HL-60/S4 (cell line): ENCODE data around the gene CNTNAP2.

Source experiments
- in situ Hi-C: fragments of 300-500 bp; cut with MboI; formaldehyde crosslinking; loops from 2 replicates; pipeline ENCODE4 v1.14.3; 2022; ENCODE audit warnings: low sequenced_read_pairs

The CNTNAP2 gene

DNA sequence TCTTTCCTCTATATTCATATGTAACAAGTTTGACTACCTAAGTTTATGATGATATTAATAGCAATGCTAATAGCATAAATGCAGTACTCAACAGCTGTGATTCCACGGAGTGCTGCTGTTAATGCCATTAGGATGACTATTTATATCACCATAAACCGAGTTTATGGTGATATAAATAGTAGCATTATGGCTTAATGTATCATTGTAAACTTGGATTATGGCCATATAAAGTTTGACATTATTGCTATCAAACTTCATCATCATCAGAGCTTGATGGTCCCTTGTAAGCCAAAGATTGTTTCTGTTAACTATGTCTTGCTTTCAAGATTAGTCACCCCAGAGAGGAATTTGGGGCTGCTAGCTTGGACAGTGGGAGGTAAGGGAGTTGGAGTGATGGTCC is 1861.6 kb downstream of the CNTNAP2 start:
- in situ Hi-C loops, result no loop called here

DNA sequence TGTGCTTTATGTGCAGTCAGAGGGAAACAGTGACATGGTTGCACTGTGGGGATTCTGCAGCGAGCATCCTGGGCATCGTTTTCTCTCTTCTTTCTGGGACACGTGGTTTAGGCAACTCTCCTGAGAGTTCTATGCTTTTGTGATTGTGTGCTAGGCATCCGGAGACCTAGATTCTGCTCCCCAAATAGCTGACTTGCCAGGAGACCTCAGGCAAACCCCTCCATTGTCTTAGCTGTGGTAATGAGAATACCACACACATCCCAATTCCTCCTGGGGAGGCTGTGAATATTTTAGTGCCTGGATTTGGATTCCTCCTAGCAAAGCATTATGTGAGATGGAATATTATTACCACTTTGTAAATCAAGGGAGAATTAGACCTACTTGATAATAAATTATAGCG is 1862.0 kb downstream of the CNTNAP2 start:
- in situ Hi-C loops, result no loop called here

DNA sequence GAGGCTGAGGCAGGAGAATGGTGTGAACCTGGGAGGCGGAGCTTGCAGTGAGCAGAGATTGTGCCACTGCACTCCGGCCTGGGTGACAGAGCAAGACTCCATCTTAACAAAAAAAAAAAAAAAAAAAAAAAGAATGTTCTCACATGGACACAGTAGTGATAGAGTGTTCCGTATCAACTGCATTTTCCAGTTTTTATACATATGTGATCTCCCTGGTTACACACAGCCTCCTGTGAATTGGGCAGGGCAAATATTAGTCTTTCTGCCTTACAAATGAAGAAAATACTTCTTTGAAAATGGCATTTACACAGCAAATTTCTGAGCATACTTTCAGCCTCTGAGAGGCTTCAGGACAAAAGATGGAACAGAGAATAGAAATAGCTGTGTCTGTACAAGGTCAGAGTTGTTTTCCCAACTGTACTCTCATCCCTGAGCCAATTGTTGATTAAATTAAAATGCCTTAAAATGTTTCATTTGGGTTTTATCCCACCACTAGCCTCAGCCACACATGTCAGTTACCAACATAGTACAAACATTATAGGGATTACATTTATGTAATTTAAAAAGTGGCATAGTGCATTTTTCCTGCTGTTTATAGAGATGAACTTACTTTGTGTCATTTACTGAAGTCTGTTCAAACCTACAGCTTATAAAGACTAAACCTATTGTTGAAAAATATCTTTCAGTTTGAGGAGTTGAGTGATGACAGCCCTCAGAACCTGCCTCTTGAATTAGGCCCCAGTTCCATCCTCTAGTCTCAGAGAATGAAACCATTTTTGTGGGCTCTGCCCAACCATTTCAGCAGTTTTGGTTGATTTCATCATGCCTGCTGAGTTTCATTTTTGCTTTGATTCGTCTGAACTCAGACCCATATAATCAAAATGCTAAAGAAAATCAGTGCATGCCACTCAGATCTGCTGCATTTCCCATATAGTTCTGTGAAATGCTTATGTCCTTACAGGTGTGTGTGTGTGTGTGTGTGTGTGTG is 1864.5 kb downstream of the CNTNAP2 start:
- in situ Hi-C loops, result no loop called here

DNA sequence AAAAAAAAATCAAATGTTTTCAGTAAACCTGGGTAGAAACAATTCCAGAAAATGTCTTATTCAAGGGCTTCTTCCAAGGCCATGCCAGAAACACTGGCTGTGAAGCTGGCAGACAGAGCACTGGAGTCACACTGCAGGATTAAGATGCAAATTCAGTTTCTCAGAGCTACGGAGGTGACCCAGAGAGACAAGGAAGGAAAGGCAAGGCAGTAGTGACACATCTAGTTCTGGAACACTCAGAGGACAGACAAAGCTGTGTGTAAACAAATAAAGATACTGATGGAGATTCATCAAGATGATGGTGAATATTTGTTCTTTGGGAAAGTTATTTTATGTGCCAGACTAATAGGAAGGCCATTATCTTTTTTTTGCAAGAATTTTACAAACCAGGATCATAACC is 1865.7 kb downstream of the CNTNAP2 start:
- in situ Hi-C loops, result no loop called here

DNA sequence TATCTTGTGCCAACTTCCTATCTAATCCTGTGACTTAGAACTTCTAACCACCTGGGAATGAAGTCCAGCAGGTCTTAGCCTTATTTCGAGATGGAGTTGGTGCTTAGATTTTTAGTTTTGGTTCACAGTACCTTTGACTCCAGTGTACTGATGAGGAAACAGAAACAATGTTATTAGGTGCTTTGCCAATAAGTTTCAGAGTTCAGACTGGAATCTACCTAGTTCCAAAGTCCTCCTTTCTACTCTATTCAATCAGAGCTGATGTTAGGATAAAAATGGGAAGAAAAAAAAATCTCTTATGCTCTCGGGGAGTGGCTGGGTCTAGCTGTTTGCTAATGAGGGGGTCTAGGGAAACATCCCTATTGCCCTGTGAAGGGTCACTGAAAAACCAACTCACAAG is 1867.7 kb downstream of the CNTNAP2 start:
- in situ Hi-C loops, result no loop called here

DNA sequence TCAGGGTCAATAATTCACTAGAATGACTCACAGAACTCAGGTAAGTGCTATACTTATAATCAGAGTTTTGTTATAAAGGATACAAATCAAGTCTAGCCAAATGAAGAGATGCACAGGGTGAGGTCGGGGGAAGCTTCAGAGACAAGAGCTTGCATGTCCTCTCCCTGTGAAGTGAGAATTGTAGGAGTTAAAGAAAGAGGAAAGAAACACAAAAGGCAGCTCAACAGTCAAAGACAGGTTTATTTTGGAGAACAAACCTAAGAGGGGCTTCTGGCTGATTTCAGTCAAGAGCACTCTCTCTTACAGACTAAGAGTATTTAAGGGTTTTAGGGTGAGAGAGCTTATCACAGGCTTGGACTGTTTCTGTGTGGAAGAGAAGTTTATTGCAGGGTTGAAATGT is 1873.5 kb downstream of the CNTNAP2 start:
- in situ Hi-C loops, result no loop called here

DNA sequence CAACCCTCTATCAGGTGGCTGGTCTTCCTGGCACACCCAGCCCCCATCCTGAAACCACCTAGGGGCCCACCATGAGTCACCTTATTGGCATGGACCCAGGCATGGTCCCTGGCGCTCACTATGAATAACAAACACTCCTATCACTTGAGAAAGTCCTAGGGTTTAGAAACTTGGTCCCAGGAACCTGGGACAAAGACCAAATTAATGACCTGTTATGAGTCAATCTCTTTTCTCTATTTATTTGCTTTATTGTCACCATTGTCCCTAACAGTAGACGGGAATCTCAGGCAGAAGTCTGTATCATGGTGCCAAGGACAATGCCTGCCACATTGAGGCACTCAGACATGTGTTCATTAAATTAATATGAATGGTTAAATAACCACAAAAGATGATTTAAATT is 1874.3 kb downstream of the CNTNAP2 start:
- in situ Hi-C loops, result no loop called here

DNA sequence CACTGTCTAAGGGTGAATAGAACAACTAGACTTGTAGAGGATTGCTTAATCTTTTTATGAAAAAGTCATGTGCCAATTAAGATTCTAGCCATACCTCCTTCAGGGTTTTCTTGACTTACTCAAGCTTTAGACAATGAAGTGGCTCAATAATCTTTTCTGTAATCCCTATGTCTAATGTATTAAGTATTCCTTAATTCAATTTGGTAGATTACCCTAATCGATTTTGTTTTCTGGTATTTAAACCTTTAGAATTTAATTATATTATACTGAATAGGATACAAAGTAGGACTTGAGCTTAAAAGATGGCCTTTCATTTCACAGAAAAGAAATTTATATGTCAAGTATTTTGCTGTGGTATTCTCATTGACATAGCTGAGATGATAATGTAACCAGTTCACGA is 1876.1 kb downstream of the CNTNAP2 start:
- in situ Hi-C loops, result no loop called here

DNA sequence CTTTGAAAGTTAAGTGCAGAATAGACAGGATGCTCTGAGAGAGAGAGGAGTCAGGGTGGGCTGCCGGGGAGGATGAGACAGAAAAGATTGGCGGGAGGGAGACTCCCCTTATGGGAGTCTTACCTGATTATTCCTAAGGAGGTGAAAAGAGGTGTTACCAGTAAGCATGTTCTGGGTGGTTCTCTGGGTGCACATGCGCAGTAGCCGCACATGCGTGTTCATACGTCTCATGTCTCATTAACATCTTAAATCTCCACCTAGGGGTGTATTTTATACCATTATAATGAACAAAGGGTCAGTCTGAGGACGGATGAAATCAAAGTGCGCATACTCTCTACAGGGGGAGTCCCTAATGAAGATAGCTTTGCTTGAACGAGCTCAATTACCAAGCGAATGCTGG is 1881.0 kb downstream of the CNTNAP2 start:
- in situ Hi-C loops, result no loop called here

DNA sequence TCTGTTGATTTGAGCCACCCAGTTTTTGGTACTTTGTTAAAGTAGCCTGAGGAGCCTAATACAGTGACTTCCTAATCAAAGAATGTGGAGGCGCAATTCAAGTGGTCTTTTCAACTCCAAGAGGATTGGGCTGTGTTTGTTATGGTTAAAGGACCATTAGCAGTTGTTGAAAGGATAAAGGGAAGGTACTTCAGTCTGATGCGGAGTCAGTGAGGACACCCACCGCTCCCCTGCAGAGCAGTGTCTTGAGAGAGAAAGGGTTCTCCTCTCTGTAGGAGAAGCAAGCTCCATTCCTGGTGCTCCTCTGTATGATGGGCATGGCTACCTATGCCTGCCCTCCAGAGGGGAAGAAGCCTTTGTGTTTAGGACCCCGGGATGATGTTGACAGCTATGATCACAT is 1883.4 kb downstream of the CNTNAP2 start:
- in situ Hi-C loops, result no loop called here

DNA sequence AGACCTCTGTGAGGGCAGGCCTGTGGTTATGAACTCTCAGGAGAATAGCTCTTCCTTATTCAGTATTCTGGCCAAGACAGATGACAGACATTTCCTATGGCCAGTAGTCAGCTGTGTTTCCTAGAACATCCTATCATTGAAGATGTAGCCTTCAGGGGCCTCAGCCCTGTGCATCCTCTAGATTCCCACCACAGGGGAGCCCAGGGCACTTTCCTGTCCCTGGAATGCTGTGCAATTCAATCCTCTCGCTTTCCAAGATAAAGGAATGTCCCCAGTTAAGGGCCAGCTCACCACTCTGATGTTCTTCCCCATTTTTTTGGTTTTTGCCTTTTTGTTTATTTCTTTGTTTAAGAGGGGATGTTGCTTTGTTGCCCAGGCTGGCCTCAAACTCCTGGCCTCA is 1895.2 kb downstream of the CNTNAP2 start:
- in situ Hi-C loops, result no loop called here

DNA sequence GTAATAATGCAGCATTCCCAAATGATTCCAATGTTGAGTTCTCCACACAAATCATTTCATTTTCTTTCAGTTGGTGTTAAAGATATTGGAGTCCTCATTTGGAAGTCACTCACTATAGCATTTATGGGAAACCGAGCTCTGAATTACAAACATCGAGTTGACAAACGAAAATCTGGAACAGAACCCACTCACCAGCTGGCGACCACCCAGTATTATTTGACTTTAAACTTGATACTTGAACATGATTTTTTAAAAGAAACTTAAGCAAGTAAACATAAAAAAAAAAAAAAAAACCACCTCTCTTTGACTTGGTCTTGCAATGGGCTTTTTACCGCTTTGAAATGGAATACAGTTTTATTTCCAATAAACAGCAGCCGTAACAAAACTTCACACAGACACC is 1897.4 kb downstream of the CNTNAP2 start:
- in situ Hi-C loops, result no loop called here

DNA sequence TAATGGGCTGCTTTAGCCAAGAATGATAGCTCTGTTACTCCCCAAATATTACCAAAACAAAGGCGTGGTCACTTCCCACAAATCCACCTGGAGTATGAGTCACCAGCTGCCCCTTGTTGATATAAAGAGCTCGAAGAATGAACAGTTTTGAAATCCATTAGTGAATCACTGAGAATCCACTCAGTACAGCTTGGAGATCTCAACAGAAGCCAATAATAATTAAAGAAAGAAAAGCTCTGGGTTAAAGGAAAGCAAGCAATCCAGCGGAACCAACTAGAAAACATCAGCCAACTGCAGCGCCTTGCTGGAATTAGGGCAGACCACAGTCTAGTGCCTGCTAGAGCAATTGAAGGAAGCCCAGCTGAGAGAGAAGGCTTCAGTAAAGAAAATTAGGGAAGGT is 1897.9 kb downstream of the CNTNAP2 start:
- in situ Hi-C loops, result no loop called here

DNA sequence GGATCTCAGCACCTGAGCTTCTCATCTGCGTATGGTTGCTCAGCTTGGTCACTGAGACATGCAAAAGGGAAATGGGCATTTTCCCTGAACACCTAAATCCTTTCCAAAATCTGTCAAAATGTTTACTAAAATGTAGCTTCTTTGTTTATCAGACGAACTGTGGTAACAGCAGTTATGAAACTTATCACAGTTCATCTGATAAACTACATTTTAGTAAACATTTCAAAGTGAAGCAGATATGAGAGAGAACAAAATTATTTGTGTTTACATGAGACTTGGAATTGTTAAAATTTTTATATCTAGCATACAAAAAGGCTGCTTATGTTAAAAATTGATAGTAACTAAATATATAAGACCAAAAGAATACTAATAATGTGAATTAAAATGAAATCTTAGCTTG is 1900.5 kb downstream of the CNTNAP2 start:
- in situ Hi-C loops, result no loop called here

DNA sequence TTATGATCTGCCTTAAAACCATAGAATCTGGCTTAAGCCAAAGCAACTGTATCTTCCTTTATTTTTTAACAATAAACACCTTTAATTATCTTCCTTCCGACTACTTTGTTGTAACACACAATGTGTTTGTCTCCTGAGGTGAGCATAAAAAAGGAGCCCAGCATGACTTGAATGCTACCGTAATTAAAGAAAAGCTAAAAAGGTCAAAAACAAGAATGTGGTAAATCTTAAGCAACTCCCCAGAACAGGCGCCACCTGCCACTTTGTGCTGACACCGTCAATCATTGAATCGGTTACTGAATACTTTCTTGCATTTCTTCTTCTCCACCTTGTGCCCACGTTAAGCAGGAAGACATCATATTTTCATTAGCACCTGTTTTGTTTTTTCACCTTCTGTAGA is 1904.1 kb downstream of the CNTNAP2 start:
- in situ Hi-C loops, result no loop called here

DNA sequence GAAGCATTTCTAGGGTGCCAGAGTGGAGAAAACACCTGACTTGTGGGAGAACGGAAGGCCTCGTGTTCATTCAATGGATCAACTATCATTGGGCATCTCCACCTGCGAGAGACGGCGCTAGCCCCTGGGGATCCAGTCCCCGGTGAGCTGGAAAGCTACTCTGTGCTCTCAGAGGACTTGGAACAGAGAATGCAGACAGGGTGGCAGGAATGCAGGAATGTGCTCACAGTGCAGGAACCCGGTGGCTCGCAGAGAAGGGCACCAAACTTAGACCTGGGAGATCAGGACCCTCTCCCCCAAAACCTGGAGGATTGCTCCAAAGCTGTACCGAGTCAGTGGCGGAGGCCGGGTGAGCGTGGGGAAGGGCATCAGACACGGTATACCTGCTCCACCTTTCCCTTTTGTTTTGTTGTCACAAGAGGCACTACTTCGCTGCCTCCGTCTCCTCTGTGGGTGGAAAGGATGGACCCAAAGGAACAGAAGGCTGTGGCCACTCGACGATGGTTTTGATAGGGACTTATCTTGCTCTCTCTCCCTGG is 1905.0 kb downstream of the CNTNAP2 start:
- in situ Hi-C loops, result no loop called here

DNA sequence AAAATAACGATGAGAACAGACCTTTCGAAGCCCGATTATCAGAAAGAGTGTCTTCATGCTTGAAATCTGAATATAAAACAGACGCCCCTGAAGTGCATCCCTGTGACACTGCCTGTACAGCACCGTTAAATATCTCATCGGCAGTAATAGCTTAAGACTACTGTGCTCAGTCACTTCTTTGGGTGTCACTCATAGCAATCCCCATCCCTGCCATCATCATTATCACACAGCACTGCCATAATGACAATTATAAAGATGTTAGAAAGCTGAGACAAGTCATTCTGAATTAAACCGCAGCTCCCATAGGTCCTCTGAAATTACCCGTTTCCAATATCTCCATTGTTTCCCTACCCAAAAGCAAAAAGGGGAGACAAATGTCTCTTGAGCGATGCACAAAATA is 1906.2 kb downstream of the CNTNAP2 start:
- in situ Hi-C loops, result no loop called here

DNA sequence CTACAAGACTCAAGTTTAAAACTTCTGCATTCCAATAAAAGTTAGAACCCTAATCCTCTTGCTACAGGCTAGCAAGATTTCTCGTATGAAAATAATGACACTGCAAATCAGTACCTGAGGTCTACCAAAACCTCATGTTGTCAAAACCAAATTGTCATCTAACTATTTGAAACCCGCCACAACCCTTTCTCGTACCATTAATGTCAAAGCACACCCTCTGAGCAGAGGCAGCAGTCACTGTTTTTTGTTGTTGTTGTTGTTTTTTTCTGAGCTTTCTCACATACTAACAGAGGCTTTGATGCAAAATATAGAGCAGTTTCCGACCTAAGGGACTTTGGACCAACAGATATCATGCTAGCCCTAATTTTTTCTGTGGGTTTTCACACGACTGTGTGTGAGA is 1910.1 kb downstream of the CNTNAP2 start:
- in situ Hi-C loops, result no loop called here

DNA sequence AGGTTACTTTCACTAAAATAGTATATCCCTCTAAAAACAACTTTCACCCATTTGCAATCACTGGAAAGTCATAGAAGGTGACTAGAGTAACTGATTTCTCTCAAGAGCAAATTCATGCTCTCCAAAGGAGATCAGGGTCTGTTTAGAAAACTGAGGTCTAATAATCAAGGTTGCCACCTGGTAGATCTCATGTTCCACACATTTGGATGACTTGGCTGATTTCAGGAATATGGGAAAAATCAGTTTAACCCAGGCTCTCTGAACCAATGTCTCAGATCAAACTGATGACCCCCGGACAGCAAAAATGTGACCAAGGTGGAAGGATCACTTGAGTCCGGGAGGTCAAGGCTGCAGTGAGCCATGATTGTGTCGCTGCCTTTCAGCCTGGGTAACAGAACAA is 1911.6 kb downstream of the CNTNAP2 start:
- in situ Hi-C loops, result no loop called here

DNA sequence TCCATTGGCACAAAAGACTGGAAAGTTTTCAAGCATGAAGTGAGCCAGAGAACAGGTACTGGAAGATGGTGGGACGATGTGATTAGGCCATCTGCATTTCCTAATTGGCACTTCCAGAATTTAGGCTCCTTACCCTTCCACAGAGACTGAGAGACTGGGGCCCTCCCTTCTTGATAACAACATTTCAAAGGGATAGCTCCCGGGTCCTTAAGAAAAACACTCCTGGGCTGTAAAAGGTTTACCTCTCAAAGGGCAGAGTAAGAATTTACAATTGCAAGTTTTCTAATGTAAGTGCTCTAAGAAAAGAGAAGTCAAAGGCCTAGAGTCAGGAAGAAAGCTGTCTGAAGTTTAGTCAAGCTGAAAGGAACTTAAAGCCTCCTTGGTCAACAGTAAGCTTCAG is 1914.4 kb downstream of the CNTNAP2 start:
- in situ Hi-C loops, result no loop called here

DNA sequence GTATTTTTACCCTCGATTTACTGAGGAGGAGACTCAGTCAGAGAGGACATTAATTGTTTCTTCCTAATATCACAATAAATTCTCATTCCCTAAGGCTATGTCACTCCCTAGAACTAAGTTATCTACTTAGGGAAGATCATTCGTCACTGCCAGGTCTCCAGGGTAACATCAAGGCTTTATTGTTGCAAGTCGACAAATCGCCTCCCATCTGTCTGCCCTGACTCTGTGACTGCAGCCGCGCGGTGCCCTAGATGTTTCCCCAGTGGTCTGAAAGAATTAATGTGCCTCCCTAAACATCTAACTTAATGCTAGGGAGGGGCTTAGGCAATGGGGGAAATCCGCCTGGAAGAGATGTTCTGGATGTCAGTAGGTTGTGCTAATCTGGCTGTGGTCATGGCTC is 1915.2 kb downstream of the CNTNAP2 start:
- in situ Hi-C loops, result no loop called here

DNA sequence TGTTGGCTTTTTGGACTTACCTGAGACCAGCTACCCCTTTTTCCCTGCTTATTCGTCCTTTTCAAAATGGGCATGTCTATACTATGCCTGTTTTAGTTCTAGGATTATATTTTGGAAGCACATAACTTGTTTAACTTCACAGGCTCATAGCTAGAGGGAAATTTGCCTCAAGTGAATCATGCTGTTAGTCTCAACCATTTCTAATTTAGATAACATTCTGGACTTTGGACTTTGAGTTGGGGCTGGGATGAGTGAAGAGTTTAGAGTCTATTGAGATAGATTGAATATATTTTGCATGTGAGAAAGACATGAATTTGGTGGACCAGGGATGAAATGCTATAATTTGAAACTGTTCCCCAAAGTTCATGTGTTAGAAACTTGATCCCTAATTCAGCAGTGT is 1919.3 kb downstream of the CNTNAP2 start:
- in situ Hi-C loops, result no loop called here

DNA sequence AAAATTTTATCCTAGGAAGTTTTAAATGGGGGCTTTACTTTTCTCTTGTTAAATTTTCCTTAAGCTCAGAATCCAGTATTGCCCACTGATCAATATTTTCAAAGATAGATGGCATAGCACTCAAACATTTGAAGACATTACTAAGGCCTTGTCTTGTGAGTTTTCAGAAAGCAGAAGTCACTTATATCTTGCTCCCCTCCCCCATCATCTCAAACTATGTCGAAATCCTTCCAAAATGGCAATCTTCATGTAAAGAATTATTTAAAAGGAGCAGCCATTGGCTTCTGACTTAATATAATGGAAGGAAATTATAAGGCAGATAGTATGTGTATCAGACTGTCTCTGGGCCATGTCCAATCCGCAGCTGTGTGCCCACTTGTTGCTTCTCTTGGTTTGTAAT is 1920.4 kb downstream of the CNTNAP2 start:
- in situ Hi-C loops, result no loop called here
